HG03460 (cell line): Measurements from ENCODE around the gene BUD31.
"Not testable (repeated sequence)": the region's sequence is repeated elsewhere in the genome, so short reads cannot be mapped to it uniquely, and the experiment has no call there.

Experiments
- ATAC-seq: cut with Tn5 transposase; IDR thresholded peaks from one replicate; pipeline ENCODE4 v1.9.1; 2021; ENCODE audit not compliant: unreplicated experiment

BUD31 gene

DNA sequence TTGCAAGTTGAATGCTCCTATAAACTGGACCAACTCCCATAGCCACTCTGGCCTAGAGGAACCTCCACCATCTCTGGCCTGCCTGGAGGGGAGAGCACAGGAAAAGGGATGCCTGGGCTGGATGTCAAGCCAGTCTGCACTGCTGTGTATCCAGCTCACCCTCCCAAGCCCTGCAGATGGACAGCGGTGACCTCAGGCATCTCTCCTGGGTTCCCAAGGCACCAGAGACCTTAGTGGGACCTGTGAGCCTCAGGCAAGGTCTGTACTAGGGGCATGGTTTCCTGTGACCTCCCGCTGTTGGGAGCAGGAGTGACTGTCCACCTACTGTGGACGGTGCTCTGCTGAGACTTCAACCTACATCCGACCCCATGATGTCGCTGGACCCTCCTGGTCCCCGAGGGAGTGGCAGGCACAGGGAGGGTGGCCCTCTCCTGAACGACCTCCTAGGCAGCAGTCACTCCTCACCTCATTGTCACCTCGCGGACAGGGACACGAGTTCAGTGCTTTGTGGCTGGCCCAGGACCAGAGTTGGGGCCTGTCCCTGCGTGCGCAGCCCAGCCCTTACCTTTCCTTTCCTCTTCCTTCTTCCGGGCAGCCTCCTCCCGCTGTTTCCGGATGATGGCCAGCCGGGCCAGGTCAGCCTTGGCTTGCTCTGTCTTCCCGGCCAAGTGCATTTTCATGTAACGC lies 11.3 kb upstream of the BUD31 start:
- ATAC-seq: no peak

DNA sequence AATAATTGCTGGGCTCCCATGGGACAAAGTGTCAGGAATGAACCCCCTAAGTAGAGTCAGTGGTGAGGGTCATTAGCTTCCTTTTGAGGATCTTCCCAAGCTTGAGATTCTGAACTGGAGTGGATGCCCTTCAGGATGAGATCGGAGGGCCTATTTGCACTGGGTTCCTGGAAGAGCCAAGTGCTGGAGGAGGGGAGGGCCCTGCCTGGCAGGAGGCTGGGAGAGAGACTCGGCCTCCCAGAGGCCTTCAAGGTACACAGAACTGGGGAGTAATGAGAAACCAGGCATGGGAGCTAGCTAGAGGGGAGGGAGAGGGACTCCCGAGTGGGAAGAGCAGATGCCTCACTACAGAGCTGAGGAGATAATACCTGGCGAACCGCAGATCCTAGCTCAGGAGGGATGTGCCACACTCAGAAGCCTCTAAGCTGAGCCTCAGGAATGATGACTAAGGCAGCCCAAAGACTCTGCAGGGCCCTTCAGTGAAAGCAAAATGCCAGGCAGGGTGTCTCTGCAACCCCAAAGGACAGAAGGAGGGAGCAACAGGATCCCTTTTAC lies 9.8 kb upstream of the BUD31 start:
- ATAC-seq: no peak

DNA sequence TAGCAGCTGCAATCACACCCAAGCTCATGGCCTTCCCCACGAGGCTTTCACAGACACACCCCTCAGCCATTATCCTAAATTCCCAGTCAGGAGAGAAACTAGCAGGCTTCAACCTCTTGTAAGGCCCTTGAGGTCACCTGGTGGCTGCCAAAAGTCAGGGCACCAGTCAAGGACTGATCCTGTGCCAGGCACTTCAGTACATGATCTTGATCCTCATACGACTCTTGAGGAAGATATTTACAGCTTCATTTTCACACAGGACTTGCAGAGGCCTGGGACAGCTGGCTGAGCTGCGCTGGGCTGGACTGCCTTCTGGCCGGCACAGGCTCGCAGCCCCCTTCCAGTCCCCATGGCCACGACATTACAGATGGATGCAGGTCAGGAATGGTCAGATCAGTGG lies 9.2 kb upstream of the BUD31 start:
- ATAC-seq: no peak

- ATAC-seq: no peak
These were observed 5.9 kb upstream of the BUD31 start for GRCh38 chr7:99402854-99403253.

DNA sequence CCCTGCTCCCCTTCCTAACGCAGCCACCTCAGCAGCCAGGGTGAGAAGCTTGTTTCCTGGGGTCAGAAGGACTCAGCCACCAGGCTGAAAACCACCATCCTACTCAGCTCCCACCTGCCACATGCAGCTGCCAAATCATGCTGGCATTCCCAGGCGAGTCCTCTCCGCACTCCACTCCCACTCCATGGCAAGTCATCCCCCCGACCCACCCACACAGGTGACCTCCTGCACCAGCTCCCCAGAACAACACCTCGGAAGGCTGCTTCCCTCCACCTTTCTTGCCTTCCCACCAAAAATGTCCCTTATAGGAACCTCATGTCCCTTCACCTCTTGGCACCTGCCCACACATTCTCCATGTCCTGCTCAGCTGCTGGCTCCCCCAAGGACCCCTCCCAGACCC lies 5.0 kb upstream of the BUD31 start:
- ATAC-seq: no peak

- no peak for ATAC-seq
These were observed 4.4 kb upstream of the BUD31 start for GRCh38 chr7:99404235-99404976.

- no peak for ATAC-seq
These were observed 3.8 kb upstream of the BUD31 start for GRCh38 chr7:99404977-99405320.

DNA sequence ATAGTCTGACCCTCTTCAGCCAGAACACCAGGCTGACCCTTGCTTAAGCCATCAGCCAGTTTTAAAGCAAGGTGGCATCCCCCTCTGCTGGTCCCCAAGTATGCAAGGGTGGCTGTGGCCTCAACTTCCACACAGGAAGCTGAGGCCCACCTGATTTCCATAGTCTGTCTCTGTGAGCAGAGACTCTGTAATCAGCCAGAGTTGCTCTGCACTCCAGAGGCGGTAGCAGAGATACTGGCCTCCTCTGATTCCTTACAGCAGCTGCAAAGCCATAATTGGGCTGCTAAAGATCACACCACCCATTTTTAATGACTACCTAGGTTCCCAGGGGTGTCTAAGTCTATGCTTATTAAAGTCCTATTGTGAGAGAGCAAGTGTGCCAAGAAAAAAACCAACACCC lies 2.2 kb upstream of the BUD31 start:
- ATAC-seq: no peak

GRCh38 chr7:99407872-99408378 lies 844 bp upstream of the BUD31 start:
- ATAC-seq: no peak

DNA sequence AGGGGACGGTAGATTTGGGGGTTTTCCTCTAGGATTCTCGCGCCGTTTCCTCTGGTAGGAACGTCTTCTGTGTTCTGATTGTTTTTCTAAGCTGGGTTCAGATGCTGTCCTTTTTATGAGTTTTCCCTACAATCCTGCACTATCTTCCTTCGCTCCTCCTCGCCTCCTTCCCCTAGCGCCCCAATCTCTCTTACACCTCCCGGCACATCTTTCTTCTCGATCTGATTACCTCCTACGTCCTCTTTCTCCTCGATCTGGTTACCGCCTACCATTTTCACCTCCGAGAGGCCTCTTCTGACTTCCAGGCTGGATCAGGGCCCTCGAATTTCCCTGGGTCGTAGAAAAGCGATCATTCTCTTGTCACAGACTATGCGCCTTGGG lies 413 bp downstream of the BUD31 start:
- no peak for ATAC-seq

GRCh38 chr7:99409806-99410205 lies 1.0 kb downstream of the BUD31 start:
- ATAC-seq: no peak

DNA sequence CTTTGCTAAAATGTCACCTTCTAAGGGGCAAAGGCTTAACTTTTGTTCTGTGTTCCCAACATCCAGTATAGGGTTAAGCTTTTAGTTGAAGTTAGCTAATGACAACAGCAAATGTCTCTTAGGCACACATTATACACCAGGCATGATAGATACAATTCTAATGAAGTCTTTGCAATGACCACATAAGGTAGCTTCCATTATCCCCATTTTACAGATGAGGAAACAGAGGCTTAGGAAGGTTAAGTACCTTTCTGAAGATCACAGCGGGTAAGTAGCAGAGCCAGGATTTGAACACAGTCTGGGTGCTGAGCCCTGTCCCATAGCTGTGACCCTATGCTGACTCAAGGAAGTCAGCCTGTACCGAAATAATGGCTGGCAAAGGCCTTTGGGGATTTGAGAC lies 1.9 kb downstream of the BUD31 start:
- ATAC-seq: no peak

GRCh38 chr7:99415513-99416127 lies 6.9 kb downstream of the BUD31 start:
- ATAC-seq: not testable (repeated sequence)

DNA sequence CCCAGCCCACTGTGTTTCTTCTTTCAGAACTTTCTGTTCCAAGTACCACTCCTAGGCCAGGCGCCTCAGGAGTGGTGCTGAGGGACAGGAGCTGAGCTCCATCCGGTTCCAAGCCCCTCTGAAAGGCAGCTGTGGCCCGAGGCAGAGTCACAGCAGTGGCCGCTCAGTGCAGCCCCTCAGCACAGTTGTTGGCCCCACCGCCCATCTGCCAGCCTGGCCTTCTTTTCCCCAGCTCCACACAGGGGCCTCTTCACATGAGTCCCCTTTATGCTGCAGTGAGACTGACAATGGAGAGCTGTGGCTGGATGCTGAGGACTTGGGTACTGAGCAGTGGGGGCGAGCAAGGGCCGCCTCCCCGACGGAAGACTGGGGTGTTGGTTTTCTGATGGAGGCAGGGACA lies 9.5 kb downstream of the BUD31 start:
- no peak for ATAC-seq

DNA sequence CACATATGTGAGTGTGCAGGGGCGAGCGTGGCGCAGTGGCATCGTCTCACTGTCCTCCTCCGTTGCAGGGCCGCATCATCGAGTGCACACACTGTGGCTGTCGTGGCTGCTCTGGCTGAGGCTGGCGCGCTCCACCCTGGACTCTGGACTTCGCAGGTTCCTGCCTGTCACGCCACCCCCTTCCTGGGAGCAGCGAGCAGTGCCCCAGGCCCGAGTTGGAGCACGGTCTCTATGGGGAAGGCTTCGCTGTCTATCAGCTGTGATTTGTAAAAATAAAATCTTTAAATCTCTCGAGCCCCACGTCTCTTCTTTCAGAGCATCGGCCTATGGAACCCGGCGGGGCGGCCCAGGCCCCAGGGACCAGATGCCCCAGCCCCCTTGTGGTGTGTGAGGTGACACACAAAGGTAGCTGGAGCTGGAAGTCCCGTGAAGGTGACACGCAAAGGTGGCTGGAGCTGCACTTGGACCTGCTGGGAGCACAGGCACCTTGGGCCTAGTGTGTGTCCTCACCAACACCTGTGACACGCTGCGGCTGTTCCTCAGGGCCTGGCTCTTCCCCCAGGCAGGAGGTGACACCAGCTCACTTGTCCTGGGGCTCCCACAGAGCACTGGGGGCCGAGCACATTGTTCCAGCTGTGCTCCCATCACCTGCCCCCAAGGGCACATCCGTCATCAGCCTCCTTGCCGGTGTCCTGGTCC lies 10.7 kb downstream of the BUD31 start:
- no peak for ATAC-seq

DNA sequence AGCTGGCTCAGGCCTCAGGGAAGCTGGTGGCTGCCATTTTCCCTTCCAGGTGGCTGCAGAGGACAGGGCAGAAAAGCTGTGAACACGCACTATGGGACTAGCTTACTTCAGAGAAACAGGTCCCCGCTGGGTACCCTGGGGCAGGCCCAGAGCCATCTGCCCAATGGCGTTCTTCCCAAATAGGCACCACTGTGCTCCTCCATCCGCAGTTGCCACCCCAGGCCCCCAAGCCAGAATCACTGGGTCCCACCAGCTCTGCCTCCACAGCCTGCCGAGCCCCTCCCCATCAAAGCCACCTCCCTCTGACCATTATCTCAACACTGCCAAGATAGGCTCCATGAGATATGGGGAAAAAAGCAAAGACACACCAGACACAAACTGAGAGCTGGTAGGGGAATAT lies 11.4 kb downstream of the BUD31 start:
- no peak for ATAC-seq

DNA sequence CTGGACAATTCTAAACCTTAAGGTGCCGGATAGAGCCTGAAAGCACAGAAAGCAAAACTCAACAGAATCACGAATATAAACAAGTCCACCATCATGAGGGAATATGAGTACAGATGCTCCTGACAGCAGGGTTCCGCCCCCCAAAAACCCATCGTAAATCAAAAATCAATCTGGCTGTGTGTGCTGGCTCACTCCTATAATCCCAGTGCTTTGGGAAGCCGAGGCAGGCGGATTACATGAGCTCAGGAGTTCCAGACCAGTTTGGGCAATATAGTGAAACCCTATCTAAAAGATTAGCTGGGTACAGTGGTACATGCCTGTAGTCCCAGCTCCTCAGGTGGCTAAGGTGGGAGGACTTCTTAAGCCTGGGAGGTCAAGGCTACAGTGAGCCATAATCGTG lies 12.2 kb downstream of the BUD31 start:
- ATAC-seq: no peak

- no peak for ATAC-seq
These were observed 13.4 kb downstream of the BUD31 start for GRCh38 chr7:99422186-99422585.

GRCh38 chr7:99422625-99423024 lies 13.9 kb downstream of the BUD31 start:
- no peak for ATAC-seq

DNA sequence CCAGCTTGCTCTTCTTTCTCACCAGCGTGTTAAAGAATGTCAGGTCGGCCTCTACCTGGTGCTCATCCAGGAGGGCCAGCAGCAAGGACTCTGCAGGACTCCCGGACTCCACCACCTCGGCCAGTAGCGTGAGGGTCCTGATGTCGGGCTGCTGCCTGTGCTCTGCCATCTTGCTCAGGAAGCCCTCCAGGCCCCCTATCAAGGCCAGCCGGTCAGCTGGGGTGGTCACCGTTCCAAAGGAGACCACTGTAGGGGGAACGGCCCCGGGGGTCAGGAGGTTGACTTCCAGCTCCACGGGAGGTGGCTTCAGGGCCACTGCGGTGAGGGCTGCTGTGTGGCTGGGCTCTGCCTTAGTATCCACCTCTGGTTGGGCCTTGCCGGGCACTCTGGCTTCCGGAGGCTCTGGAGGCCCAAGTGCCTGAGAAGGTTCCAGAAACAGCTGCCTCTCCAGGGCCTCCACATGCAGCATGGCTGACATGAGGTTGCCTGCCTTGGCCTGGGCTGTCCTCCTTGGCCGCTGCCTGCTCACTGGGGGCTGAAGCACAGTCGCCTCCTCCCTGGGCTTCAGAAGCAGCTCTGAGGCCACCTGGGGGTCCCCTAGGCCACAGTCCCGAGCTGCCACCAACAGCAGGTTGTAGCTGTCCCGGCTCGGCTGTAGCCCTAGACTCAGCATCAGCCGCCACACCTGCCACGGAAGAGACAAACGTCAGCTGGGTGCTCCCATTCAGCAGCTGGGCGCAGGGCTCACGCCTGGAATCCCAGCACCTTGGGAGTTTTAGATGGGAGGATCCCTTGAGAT lies 16.4 kb downstream of the BUD31 start:
- no peak for ATAC-seq
